NT2/D1 (cell line): ENCODE measurements around the gene BTBD8.

ENCODE experiments used
- DNase-seq: peaks from one replicate; pipeline ENCODE4 v3.0.0-alpha.2; 2011; ENCODE audit warnings: low read depth, low spot score
- H3K27me3 ChIP-seq: 2 replicates; pipeline ENCODE4 v1.6.0; 2011; ENCODE audit warnings: mild to moderate bottlenecking; ENCODE audit not compliant: insufficient read length, insufficient read depth
- H3K36me3 ChIP-seq: 2 replicates; pipeline ENCODE4 v1.6.1; 2011; ENCODE audit warnings: mild to moderate bottlenecking, low read length, mixed read lengths; ENCODE audit not compliant: insufficient read depth, insufficient read length
- H3K4me1 ChIP-seq: 2 replicates; pipeline ENCODE4 v1.5.1; 2011; ENCODE audit not compliant: insufficient read depth, insufficient read length
- H3K4me3 ChIP-seq: 2 replicates; pipeline ENCODE4 v1.5.1; 2011; ENCODE audit warnings: low read depth; ENCODE audit not compliant: insufficient read length
- H3K9ac ChIP-seq: 2 replicates; pipeline ENCODE4 v1.6.0; 2011; ENCODE audit warnings: low read depth; ENCODE audit not compliant: insufficient read length
- H3K9me3 ChIP-seq: 2 replicates; pipeline ENCODE4 v1.5.1; 2011; ENCODE audit warnings: mild to moderate bottlenecking, low read length; ENCODE audit not compliant: insufficient read depth
- SUZ12 ChIP-seq: IDR thresholded peaks from 2 replicates; pipeline ENCODE4 v1.6.1; 2011; ENCODE audit not compliant: insufficient read length, insufficient read depth; ENCODE audit errors: extremely low read depth
- YY1 ChIP-seq: IDR thresholded peaks from 2 replicates; pipeline ENCODE4 v1.6.1; 2011; ENCODE audit not compliant: insufficient read length, insufficient read depth
- ZNF274 ChIP-seq: IDR thresholded peaks from 2 replicates; pipeline ENCODE4 v1.6.1; 2011; ENCODE audit warnings: mild to moderate bottlenecking, low read depth, low read length

BTBD8 gene

GRCh38 chr1:92123868-92124267 lies 43.7 kb downstream of the BTBD8 start:
- Histone ChIP-seq H3K4me1 (no peaks in the 10 kb centered on the region), H3K27me3 (no peaks in the 10 kb centered on the region), H3K9ac (no peak overlapping the region), H3K36me3 (no peaks in the 10 kb centered on the region), H3K9me3 (no peaks in the 10 kb centered on the region), H3K4me3 (no peak overlapping the region)
- no peak for TF ChIP-seq YY1
- no peak for TF ChIP-seq ZNF274
- no peak for TF ChIP-seq SUZ12
- no peak for DNase-seq

GRCh38 chr1:92125204-92125603 lies 45.1 kb downstream of the BTBD8 start:
- Histone ChIP-seq H3K9ac (no peak overlapping the region), H3K4me3 (no peak overlapping the region), H3K27me3 (no peaks in the 10 kb centered on the region), H3K36me3 (no peaks in the 10 kb centered on the region), H3K4me1 (no peaks in the 10 kb centered on the region), H3K9me3 (no peaks in the 10 kb centered on the region)
- TF ChIP-seq YY1 (no peak), ZNF274 (no peak), SUZ12 (no peak)
- no peak for DNase-seq

DNA sequence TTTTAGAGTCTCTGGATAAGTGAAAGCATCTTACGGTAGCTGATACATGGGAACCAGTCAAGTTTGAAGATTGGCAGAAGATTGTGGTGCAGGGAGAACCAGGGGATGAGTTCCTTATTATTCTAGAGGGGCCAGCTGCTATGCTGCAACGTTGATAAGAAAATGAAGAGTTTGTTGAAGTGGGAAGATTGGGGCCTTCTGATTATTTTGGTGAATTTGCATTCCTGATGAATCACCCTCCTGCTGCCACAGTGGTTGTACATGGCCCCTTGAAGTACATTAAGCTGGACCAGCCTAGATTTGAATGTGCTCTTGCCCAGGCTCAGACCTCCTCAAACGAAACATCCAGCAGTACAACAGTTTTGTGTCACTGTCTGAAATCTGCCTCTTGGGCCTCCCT lies 45.9 kb downstream of the BTBD8 start:
- no peaks in the 10 kb centered on the region for H3K9me3 ChIP-seq
- TF ChIP-seq ZNF274 (no peak), SUZ12 (no peak), YY1 (no peak)
- no peak overlapping the region for H3K4me3 ChIP-seq
- H3K27me3 ChIP-seq = no peaks in the 10 kb centered on the region
- H3K36me3 ChIP-seq = no peaks in the 10 kb centered on the region
- H3K9ac ChIP-seq = no peak overlapping the region
- DNase-seq = no peak
- H3K4me1 ChIP-seq = no peaks in the 10 kb centered on the region

DNA sequence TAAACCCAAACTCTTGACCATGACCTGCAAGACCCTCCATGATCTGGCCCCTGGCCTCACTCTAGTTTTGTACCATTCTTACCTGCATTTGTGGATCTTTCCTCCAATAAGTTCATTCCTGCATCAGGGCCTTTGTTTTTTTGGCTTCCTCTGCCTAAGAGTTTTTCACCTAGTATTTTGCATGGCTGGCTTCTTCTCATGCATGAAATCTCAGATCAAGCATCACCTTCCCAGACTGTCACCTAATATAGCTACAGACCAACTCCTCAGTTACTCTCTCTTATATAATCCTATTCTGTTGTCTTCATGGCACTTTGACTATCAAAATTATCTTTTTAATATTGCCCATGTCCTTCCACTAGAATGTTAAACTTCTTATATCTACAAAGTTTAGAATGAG lies 54.2 kb downstream of the BTBD8 start:
- Histone ChIP-seq H3K4me1 (no peaks in the 10 kb centered on the region), H3K4me3 (no peak overlapping the region), H3K27me3 (no peaks in the 10 kb centered on the region), H3K9ac (no peak overlapping the region), H3K36me3 (no peaks in the 10 kb centered on the region), H3K9me3 (no peaks in the 10 kb centered on the region)
- no peak for DNase-seq
- no peak for TF ChIP-seq ZNF274
- TF ChIP-seq SUZ12 = no peak
- TF ChIP-seq YY1 = no peak

GRCh38 chr1:92136341-92136740 lies 56.2 kb downstream of the BTBD8 start:
- Histone ChIP-seq H3K36me3 (no peaks in the 10 kb centered on the region), H3K9ac (no peak overlapping the region), H3K9me3 (no peaks in the 10 kb centered on the region), H3K27me3 (no peaks in the 10 kb centered on the region), H3K4me3 (no peak overlapping the region), H3K4me1 (no peaks in the 10 kb centered on the region)
- DNase-seq = no peak
- TF ChIP-seq ZNF274 = no peak
- no peak for TF ChIP-seq YY1

DNA sequence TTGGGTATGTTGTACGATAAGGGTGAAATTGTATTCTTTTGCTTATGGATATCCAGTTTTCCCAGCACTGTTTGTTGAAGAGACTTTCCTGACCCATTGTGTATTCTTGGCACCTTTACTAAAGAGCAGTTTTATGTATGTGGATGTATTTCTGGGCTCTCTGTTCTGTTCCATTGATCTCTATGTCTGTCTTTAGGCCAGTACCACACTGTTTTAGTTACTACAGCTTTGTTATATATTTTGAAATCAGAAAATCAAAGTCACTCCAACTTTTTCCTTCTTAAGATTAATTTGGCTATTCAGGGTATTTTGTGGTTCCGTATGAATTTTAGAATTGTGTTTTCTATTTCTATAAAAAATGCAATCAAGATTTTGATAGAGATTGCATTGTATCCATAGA lies 74.8 kb downstream of the BTBD8 start:
- Histone ChIP-seq H3K36me3 (no peaks in the 10 kb centered on the region), H3K9ac (no peak overlapping the region), H3K4me3 (no peak overlapping the region), H3K9me3 (peaks cover 5% of the 10 kb centered on the region; the same call in 1 of the 2 replicates), H3K4me1 (no peaks in the 10 kb centered on the region), H3K27me3 (no peaks in the 10 kb centered on the region)
- TF ChIP-seq YY1 (no peak), SUZ12 (no peak), ZNF274 (no peak)
- DNase-seq = no peak

GRCh38 chr1:92159593-92159992 lies 79.4 kb downstream of the BTBD8 start:
- no peak overlapping the region for H3K9ac ChIP-seq
- H3K4me3 ChIP-seq = no peak overlapping the region
- H3K9me3 ChIP-seq = peaks cover 5% of the 10 kb centered on the region; the same call in 1 of the 2 replicates
- no peaks in the 10 kb centered on the region for H3K27me3 ChIP-seq
- H3K36me3 ChIP-seq = no peaks in the 10 kb centered on the region
- no peak for DNase-seq
- H3K4me1 ChIP-seq = no peaks in the 10 kb centered on the region
- TF ChIP-seq YY1 (no peak), SUZ12 (no peak), ZNF274 (no peak)

GRCh38 chr1:92165389-92165788 lies 85.2 kb downstream of the BTBD8 start:
- Histone ChIP-seq H3K4me1 (no peaks in the 10 kb centered on the region), H3K36me3 (no peaks in the 10 kb centered on the region), H3K9ac (no peak overlapping the region), H3K4me3 (no peak overlapping the region), H3K27me3 (no peaks in the 10 kb centered on the region), H3K9me3 (no peaks in the 10 kb centered on the region)
- no peak for DNase-seq
- TF ChIP-seq SUZ12 (no peak), YY1 (no peak), ZNF274 (no peak)
